Calu3 (cell line): ENCODE data around the gene CABCOCO1. TPM values are rescaled to one million over a fixed set of nuclear protein-coding genes. Genes with fewer than 3 reads are reported as not detected.

Source experiments
- BruUV-seq: library from RNA; stranded (reverse); fragments of 400-500 nt; replicated peaks from 2 replicates; lab custom pipeline; 2021; lab: Mats Ljungman, UMichigan
- CTCF ChIA-PET: fragments of 300-600 bp; sonication (Branson Sonifier 250); formaldehyde crosslinking; loops from one replicate; lab custom pipeline; 2022; ENCODE audit warnings: antibody characterized with exemption; lab: Charles Lee
- DNase-seq: peaks from one replicate; pipeline ENCODE4 v3.0.0; 2022
- H3K27ac Mint-ChIP-seq: one replicate; pipeline ENCODE4 v1.8.0; 2022; ENCODE audit warnings: mixed read lengths; ENCODE audit not compliant: unreplicated experiment
- H3K27me3 Mint-ChIP-seq: one replicate; pipeline ENCODE4 v1.8.0; 2022; ENCODE audit warnings: mixed read lengths; ENCODE audit not compliant: unreplicated experiment
- H3K36me3 Mint-ChIP-seq: one replicate; pipeline ENCODE4 v1.8.0; 2022; ENCODE audit warnings: mild to moderate bottlenecking, moderate library complexity, mixed read lengths; ENCODE audit not compliant: insufficient read depth, unreplicated experiment
- H3K4me1 Mint-ChIP-seq: one replicate; pipeline ENCODE4 v1.8.0; 2022; ENCODE audit warnings: mild to moderate bottlenecking, low read depth, mixed read lengths; ENCODE audit not compliant: unreplicated experiment
- H3K4me3 Mint-ChIP-seq: one replicate; pipeline ENCODE4 v1.8.0; 2022; ENCODE audit warnings: mild to moderate bottlenecking, low read depth, moderate library complexity, mixed read lengths; ENCODE audit not compliant: unreplicated experiment
- H3K9me3 Mint-ChIP-seq: one replicate; pipeline ENCODE4 v1.8.0; 2022; ENCODE audit warnings: low read depth, mixed read lengths; ENCODE audit not compliant: unreplicated experiment
- CTCF ChIP-seq: fragments of 200-600 bp; IDR thresholded peaks from one replicate; pipeline ENCODE4 v1.8.0; 2022; ENCODE audit warnings: antibody characterized with exemption; ENCODE audit not compliant: unreplicated experiment
- intact Hi-C: fragments of 100-400 bp; cut with micrococcal nuclease; formaldehyde crosslinking; loops from one replicate; pipeline ENCODE4 v1.10.0; 2022; ENCODE audit not compliant: unreplicated experiment
- total RNA-seq: library from RNA; stranded (reverse); gene quantifications from 2 replicates; pipeline ENCODE4 v1.2.3, GENCODE V29; 2022

CABCOCO1 gene
- total RNA-seq, 1 experiment from 2014 or later, result not detected

GRCh38 chr10:61774031-61774430 lies 111.3 kb downstream of the CABCOCO1 start:
- intact Hi-C loops, result no loop called here
- Mint-ChIP-seq H3K4me3 (no peak overlapping the region), H3K4me1 (no peaks in the 10 kb centered on the region), H3K27ac (no peak overlapping the region), H3K9me3 (no peaks in the 10 kb centered on the region), H3K36me3 (no peaks in the 10 kb centered on the region), H3K27me3 (no peaks in the 10 kb centered on the region)
- no peak for TF ChIP-seq CTCF
- CTCF ChIA-PET, result no interaction called here
- no peak for DNase-seq
- BruUV-seq, result no TSS peak

GRCh38 chr10:61775111-61775510 lies 112.4 kb downstream of the CABCOCO1 start:
- intact Hi-C loops, result no loop called here
- no peaks in the 10 kb centered on the region for H3K36me3 Mint-ChIP-seq
- H3K9me3 Mint-ChIP-seq, result no peaks in the 10 kb centered on the region
- H3K27me3 Mint-ChIP-seq, result no peaks in the 10 kb centered on the region
- BruUV-seq, result no TSS peak
- no peak for TF ChIP-seq CTCF
- CTCF ChIA-PET, result no interaction called here
- no peak for DNase-seq
- H3K27ac Mint-ChIP-seq, result no peak overlapping the region
- no peak overlapping the region for H3K4me3 Mint-ChIP-seq
- peaks cover 8% of the 10 kb centered on the region for H3K4me1 Mint-ChIP-seq

- no TSS peak for BruUV-seq
- Mint-ChIP-seq H3K27ac (no peak overlapping the region), H3K4me1 (peaks cover 19% of the 10 kb centered on the region), H3K4me3 (no peak overlapping the region), H3K9me3 (no peaks in the 10 kb centered on the region), H3K27me3 (no peaks in the 10 kb centered on the region), H3K36me3 (no peaks in the 10 kb centered on the region)
- CTCF ChIA-PET, result no interaction called here
- intact Hi-C loops, result no loop called here
- no peak for TF ChIP-seq CTCF
- DNase-seq, result no peak
These were observed 114.0 kb downstream of the CABCOCO1 start for GRCh38 chr10:61776615-61777266.

GRCh38 chr10:61778137-61778536 lies 115.4 kb downstream of the CABCOCO1 start:
- intact Hi-C loops, result no loop called here
- CTCF ChIA-PET, result interaction anchor here (1.4 kb wide), 1 partner anchor 41 kb away, joined by 3 read pairs; no protein-coding TSS in a partner anchor
- Mint-ChIP-seq H3K4me1 (peaks cover 29% of the 10 kb centered on the region), H3K27me3 (no peaks in the 10 kb centered on the region), H3K4me3 (no peak overlapping the region), H3K27ac (no peak overlapping the region), H3K36me3 (no peaks in the 10 kb centered on the region), H3K9me3 (no peaks in the 10 kb centered on the region)
- no TSS peak for BruUV-seq
- no peak for TF ChIP-seq CTCF
- DNase-seq, result no peak
